GM21619 (cell line): ENCODE results near the gene PRH2.

Experiments
- ATAC-seq: cut with Tn5 transposase; IDR thresholded peaks from one replicate; pipeline ENCODE4 v1.9.1; 2021; ENCODE audit not compliant: unreplicated experiment

PRH2 gene

DNA sequence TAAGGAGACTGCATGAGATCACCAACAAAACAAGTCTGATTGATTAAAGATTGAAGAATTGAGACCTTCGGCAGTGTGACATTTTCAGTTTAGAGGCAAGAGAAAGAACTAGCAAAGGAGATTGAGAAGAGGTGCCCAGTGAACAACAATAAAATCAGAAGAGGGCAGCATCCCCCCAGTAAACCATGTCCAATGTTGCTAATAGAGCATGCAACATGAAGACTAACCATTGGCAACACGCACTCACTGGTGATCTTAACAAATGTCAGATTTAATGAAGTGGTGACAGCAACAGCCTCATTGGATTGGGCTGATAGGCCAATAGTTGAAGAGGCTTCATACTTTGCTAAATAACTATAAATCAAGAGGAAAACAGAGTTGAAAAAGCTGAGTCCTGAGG is 30.8 kb downstream of the PRH2 start:
- no peak for ATAC-seq

GRCh38 chr12:10960211-10960610 is 31.2 kb downstream of the PRH2 start:
- no peak for ATAC-seq

- ATAC-seq = no peak
Observed at GRCh38 chr12:10965476-10965875, 36.4 kb downstream of the PRH2 start.

DNA sequence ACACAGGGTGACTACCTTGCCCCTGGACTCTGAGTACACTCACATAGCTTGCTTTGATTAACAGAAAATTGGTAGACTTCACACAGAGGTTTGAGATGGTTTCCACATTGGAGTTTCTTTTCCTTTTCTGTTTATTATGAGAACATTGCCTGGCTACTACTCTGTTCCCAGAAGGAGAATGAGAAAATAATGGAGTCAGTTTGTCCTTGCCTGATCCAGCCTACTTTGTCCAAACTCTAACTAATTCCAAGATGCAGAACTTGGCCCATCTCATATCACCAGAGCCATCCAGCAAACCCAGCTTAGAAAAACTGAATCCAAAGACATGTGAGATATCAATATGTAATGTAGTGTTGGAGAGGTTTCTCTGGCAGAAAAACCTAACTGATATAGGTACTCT is 37.3 kb downstream of the PRH2 start:
- no peak for ATAC-seq

DNA sequence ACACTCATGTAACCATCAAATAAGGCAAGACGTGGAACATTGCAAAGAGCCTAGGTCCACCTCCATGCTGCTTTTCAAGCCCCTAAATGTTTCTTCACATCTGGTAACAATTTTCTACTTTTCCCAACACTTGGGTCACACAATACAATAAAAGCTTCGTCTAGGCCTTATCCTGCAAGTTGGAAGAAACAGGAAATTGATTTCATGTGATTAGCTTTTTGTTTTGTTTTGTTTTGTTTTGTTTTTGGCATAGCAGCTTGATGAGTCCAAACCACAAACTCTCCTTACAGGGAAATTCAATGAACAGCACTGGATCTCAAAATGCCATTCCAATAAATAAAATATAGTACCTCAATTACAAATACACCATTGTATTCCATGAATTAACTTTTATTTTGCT is 38.4 kb downstream of the PRH2 start:
- ATAC-seq = no peak

- no peak for ATAC-seq
Observed at GRCh38 chr12:10968765-10969456, 39.9 kb downstream of the PRH2 start.

DNA sequence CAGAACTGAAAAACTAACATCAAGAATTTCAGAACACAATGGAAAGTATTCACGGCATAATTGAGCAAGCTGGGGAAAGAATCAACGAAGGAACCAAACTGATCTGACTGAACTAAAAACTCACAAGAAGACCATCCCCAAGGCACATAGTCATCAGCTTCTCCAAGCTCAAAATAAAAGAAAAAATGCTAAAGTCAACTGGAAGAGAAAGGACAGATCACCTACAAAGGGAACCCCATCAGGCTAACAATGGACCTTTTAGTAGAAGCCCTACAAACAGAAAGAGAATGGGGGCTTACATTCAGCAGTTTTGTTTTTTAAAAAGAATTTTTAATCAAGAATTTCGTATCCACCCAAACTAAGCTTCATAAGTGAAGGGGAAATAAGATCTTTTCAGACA is 45.9 kb downstream of the PRH2 start:
- ATAC-seq = no peak

DNA sequence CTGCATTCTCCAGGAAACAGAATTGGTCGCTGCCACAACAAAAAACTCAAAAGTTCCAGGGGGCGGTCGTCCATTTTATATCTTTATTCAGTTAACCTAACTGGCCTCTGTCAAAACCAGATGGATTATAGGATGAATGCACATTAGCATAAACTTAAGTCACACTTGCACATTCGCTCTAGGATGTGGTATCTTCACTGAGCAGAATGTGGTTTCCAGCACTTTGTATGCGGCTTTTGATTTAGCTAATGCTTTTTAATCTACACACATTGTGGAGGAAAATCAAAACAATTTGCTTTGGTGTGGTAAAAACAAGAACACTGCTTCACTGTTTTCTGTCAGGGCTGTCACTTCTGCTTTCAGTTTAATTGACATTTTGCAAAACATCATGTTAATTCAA is 53.2 kb downstream of the PRH2 start:
- ATAC-seq = no peak
